Measurements from ENCODE around the gene RELB. TPM values are rescaled to one million over a fixed set of nuclear protein-coding genes. Genes with fewer than 3 reads are reported as not detected.
A peak's percentile ranks its signal among the peaks of the same experiment; 100 is the strongest.

RELB gene
- total and polyA plus RNA-seq, 9 of the 15 experiments (the other 6 are each of a cell fraction or from before 2014, with no cell fraction given) = 0.15 to 1.1 (median 0.28) TPM; not detected in 2

DNA sequence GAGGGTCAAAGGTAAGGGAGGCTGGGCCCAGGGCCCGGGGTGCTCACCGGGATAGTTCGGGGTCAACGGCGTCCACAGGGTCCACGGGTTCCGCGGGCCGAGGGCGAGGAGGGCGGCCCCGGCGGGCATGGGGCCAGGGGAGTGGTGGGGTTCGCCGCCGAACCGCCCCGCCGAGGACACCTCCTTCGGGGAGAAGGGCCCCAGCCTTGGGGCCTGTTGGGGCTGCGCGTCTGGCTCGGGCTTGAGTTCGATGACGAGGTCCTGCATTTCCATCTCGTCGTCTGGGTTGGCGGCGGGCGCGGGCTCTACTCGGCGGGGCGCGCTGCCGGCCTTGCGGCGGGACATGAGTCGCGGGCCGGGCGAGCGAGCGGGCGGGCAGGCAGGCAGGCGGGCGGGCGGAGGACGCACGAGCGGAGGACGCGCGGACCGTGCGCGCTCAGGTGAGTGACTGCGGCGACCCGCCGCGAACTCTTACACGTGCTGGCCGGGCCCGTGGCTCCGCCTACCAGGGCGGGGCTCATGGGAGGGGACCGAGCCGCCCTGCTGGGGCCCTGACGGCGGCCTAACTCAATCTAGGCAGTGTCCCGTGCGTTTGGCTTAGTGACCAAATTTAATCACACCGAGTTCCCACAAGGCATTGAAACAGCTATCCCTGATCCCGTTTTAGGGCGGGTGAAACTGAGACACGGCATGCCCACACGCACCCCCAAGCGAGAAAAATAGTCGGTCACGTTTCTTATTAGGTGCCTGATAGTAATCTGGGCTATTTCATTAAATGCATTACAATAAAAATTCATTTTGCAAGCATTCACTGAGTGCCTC is 75.0 kb downstream of the RELB start, which contains the start of gene ZNF296 (continued):
- TF ChIP-seq TARDBP (IDR thresholded peaks at IDR 0.05) (no peak), NEUROD1 (IDR thresholded peaks at IDR 0.05; ENCODE audit: borderline replicate concordance, low read depth, low read length, partially characterized antibody) (no peak), ZNF583 (CRISPR knock-in tag; IDR thresholded peaks at IDR 0.05) (peak; percentile 58; the same call in 1 of the 2 replicates), SIN3B (IDR thresholded peaks at IDR 0.05; ENCODE audit: low read depth) (0 out of 2 replicates have a peak, but pooled peaks have one; percentile 32), GTF2A2 (tag; IDR thresholded peaks at IDR 0.05) (no peak), ZNF316 (IDR thresholded peaks at IDR 0.05) (no peak), HNRNPL (IDR thresholded peaks at IDR 0.05; ENCODE audit: low read depth, low read length) (peak; percentile 70; the same call in 1 of the 2 replicates)
- TF ChIP-seq, protein P1, sequence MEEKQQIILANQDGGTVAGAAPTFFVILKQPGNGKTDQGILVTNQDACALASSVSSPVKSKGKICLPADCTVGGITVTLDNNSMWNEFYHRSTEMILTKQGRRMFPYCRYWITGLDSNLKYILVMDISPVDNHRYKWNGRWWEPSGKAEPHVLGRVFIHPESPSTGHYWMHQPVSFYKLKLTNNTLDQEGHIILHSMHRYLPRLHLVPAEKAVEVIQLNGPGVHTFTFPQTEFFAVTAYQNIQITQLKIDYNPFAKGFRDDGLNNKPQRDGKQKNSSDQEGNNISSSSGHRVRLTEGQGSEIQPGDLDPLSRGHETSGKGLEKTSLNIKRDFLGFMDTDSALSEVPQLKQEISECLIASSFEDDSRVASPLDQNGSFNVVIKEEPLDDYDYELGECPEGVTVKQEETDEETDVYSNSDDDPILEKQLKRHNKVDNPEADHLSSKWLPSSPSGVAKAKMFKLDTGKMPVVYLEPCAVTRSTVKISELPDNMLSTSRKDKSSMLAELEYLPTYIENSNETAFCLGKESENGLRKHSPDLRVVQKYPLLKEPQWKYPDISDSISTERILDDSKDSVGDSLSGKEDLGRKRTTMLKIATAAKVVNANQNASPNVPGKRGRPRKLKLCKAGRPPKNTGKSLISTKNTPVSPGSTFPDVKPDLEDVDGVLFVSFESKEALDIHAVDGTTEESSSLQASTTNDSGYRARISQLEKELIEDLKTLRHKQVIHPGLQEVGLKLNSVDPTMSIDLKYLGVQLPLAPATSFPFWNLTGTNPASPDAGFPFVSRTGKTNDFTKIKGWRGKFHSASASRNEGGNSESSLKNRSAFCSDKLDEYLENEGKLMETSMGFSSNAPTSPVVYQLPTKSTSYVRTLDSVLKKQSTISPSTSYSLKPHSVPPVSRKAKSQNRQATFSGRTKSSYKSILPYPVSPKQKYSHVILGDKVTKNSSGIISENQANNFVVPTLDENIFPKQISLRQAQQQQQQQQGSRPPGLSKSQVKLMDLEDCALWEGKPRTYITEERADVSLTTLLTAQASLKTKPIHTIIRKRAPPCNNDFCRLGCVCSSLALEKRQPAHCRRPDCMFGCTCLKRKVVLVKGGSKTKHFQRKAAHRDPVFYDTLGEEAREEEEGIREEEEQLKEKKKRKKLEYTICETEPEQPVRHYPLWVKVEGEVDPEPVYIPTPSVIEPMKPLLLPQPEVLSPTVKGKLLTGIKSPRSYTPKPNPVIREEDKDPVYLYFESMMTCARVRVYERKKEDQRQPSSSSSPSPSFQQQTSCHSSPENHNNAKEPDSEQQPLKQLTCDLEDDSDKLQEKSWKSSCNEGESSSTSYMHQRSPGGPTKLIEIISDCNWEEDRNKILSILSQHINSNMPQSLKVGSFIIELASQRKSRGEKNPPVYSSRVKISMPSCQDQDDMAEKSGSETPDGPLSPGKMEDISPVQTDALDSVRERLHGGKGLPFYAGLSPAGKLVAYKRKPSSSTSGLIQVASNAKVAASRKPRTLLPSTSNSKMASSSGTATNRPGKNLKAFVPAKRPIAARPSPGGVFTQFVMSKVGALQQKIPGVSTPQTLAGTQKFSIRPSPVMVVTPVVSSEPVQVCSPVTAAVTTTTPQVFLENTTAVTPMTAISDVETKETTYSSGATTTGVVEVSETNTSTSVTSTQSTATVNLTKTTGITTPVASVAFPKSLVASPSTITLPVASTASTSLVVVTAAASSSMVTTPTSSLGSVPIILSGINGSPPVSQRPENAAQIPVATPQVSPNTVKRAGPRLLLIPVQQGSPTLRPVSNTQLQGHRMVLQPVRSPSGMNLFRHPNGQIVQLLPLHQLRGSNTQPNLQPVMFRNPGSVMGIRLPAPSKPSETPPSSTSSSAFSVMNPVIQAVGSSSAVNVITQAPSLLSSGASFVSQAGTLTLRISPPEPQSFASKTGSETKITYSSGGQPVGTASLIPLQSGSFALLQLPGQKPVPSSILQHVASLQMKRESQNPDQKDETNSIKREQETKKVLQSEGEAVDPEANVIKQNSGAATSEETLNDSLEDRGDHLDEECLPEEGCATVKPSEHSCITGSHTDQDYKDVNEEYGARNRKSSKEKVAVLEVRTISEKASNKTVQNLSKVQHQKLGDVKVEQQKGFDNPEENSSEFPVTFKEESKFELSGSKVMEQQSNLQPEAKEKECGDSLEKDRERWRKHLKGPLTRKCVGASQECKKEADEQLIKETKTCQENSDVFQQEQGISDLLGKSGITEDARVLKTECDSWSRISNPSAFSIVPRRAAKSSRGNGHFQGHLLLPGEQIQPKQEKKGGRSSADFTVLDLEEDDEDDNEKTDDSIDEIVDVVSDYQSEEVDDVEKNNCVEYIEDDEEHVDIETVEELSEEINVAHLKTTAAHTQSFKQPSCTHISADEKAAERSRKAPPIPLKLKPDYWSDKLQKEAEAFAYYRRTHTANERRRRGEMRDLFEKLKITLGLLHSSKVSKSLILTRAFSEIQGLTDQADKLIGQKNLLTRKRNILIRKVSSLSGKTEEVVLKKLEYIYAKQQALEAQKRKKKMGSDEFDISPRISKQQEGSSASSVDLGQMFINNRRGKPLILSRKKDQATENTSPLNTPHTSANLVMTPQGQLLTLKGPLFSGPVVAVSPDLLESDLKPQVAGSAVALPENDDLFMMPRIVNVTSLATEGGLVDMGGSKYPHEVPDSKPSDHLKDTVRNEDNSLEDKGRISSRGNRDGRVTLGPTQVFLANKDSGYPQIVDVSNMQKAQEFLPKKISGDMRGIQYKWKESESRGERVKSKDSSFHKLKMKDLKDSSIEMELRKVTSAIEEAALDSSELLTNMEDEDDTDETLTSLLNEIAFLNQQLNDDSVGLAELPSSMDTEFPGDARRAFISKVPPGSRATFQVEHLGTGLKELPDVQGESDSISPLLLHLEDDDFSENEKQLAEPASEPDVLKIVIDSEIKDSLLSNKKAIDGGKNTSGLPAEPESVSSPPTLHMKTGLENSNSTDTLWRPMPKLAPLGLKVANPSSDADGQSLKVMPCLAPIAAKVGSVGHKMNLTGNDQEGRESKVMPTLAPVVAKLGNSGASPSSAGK (IDR thresholded peaks at IDR 0.05) = no peak
- TF ChIP-seq, protein P2, sequence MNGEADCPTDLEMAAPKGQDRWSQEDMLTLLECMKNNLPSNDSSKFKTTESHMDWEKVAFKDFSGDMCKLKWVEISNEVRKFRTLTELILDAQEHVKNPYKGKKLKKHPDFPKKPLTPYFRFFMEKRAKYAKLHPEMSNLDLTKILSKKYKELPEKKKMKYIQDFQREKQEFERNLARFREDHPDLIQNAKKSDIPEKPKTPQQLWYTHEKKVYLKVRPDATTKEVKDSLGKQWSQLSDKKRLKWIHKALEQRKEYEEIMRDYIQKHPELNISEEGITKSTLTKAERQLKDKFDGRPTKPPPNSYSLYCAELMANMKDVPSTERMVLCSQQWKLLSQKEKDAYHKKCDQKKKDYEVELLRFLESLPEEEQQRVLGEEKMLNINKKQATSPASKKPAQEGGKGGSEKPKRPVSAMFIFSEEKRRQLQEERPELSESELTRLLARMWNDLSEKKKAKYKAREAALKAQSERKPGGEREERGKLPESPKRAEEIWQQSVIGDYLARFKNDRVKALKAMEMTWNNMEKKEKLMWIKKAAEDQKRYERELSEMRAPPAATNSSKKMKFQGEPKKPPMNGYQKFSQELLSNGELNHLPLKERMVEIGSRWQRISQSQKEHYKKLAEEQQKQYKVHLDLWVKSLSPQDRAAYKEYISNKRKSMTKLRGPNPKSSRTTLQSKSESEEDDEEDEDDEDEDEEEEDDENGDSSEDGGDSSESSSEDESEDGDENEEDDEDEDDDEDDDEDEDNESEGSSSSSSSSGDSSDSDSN (IDR thresholded peaks at IDR 0.05; ENCODE audit: borderline replicate concordance in 1 of 2, low read depth in 2 of 2, low read length in 2 of 2) = peak; percentile 25 to 87; a peak in 3 of 4 replicates
- TF ChIP-seq, protein P3, sequence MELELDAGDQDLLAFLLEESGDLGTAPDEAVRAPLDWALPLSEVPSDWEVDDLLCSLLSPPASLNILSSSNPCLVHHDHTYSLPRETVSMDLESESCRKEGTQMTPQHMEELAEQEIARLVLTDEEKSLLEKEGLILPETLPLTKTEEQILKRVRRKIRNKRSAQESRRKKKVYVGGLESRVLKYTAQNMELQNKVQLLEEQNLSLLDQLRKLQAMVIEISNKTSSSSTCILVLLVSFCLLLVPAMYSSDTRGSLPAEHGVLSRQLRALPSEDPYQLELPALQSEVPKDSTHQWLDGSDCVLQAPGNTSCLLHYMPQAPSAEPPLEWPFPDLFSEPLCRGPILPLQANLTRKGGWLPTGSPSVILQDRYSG (tag; conservative IDR thresholded peaks at IDR 0.05; ENCODE audit: low read depth) = no peak

All from K562 (cell line).